Measurements from ENCODE around the gene SLC25A42.

SLC25A42 gene

DNA sequence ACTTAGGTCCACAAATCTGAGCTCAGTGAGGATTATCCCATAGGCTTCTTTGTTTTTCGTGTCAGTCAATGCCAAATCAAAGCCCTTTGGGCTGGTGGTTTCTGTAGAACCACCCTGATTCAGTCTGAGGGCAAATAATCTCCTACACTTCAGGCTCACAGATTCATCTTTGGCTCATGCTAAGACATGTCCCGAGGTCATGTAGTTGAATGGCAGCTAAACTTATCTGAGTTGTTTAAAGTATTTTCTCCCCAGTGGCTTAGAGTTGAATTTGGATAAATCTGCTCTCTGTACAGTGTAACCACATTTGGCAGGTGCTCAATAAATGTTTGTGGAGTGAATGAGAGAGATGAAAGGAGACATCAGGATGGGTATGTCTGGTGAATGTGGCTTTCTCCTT lies 13.1 kb upstream of the SLC25A42 start:
- no peak for TF ChIP-seq CTCF (IDR thresholded peaks at IDR 0.05; ENCODE audit: insufficient read depth, missing control alignments)
- FAIRE-seq (no peak), DNase-seq (ENCODE audit: insufficient read length, low spot score) (no peak)

DNA sequence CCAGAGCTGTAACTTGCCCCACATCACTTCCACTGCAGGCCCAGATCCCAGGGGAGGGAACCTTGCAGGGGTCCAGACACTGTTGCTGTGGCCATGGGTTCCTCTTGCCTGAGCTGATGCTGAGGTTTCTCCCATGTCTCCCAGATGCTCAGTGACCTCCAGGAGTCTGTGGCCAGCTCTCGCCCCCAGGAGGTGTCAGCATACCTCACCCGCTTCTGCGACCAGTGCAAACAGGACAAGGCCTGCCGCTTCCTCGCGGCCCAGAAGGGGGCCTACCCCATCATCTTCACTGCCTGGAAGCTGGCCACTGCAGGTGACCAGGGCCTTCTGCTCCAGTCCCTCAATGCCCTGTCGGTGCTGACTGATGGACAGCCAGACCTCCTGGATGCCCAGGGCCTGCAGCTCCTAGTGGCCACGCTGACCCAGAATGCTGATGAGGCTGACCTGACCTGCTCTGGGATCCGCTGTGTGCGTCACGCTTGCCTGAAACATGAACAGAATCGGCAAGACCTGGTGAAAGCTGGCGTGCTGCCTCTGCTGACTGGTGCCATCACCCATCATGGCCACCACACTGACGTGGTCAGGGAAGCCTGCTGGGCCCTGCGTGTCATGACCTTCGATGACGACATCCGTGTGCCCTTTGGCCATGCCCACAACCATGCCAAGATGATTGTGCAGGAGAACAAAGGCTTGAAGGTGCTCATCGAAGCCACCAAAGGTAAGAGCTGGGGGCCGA lies 12.1 kb upstream of the SLC25A42 start:
- FAIRE-seq (no peak), DNase-seq (ENCODE audit: insufficient read length, low spot score) (no peak)
- no peak for TF ChIP-seq CTCF (IDR thresholded peaks at IDR 0.05; ENCODE audit: insufficient read depth, missing control alignments)

DNA sequence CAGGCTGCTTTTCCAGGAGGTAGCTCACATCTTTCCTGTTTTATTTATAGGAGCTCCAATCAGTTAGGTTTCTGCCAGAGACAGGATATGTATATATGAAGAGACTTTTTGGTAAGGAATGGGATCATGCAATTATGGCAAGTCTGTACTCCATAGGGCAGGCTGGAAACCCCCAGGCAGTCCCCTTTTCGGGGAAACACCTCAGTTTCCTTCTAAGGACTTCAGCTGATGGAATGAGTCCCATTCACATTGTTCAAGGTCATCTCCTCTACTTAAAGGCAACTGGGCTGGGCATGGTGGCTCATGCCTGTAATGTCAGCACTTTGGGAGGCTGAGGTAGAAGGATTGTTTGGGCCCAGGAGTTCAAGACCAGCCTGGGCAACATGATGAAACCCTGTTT lies 10.9 kb upstream of the SLC25A42 start:
- TF ChIP-seq CTCF (IDR thresholded peaks at IDR 0.05; ENCODE audit: insufficient read depth, missing control alignments): no peak
- no peak for DNase-seq (ENCODE audit: insufficient read length, low spot score)
- FAIRE-seq: no peak

DNA sequence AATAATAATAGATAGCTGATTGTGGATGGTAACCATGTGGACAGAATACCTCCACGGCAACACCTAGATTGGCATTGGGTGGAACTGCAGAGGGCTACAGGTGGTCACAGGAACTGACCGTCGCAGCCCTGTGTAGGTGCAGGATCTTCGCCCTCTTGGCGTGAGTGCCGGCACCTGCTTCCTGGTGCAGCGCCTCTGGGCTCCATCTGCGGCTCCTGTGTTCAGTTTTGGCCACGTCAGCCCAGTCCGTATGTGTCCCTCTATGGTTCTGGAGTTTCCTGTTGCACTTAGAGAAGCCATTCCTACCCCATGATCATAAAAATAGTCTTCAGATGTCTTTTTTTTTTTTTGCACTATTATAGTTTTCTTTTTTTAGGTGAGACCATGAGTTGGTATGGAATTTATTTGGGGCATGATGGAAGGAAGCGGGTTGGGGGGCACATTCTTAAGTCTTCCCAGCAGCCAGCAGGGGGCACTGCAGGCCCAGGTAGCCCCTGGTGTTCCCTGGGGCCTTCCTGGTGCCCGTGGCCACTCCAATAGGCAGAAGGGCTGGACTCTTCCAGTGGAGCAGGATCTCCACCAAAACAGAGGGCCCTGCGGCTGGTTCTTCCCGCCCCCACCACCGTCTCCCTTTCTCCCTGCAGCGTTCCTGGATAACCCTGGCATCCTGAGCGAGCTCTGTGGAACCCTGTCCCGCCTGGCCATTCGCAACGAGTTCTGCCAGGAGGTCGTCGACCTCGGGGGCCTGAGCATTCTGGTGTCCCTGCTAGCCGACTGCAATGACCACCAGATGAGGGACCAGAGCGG lies 10.1 kb upstream of the SLC25A42 start:
- peak; percentile 88 for DNase-seq (ENCODE audit: insufficient read length, low spot score)
- TF ChIP-seq CTCF (IDR thresholded peaks at IDR 0.05; ENCODE audit: insufficient read depth, missing control alignments): peak; percentile 51
- no peak for FAIRE-seq

DNA sequence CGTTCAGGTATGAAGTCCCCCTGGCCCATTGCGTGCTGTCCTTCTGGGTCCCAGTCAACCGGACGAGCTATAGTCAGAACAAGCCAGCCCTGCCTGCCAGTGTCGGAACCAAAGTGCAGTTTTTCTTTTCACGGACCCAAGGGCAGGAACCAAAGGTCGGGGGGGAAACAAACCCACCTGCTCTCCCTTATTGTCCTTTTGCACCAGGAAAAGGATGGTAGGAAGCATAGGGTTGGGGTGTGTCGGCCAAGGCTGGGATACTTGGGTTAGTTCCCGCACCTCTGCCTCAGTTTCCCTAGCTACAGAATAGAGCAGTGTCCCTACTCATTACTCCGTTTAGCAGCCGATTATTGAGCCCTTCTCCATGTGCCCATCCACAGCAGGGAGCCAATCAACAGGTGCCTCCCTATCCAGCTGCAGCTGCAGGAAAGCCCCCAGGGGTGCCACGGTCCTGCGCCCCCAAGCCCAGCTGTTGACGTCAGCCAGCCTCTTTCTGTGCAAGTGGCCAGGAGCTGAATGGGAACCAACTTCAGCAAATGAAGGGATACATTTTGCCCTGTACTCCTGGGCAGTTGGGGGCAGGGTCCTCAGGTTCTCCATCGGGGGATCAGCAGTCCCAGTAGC lies 9.4 kb upstream of the SLC25A42 start:
- no peak for FAIRE-seq
- no peak for DNase-seq (ENCODE audit: insufficient read length, low spot score)
- TF ChIP-seq CTCF (IDR thresholded peaks at IDR 0.05; ENCODE audit: insufficient read depth, missing control alignments): no peak

DNA sequence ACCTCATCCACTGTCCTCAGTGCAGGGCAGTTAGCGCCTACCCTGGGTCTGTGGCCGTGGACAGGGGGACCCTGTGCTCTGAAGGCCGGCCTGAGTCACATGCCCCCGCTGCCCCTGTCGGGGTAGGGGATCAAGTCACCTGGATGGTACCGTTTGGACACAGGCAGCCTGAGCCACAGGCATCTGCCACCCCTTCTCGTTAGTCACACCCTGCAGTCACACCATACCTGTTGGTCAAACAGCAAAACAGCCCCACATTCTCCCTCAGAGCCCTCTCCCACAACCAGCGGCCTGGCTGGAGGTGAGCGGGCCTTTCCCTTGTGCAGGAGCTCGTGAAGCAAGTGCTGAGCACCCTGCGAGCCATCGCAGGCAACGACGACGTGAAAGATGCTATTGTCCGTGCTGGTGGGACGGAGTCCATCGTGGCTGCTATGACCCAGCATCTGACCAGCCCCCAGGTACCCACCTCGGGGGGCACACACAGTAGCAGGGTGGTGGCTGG lies 8.8 kb upstream of the SLC25A42 start:
- FAIRE-seq (no peak), DNase-seq (ENCODE audit: insufficient read length, low spot score) (no peak)
- no peak for TF ChIP-seq CTCF (IDR thresholded peaks at IDR 0.05; ENCODE audit: insufficient read depth, missing control alignments)
